ENCODE measurements around the gene SLC38A5. TPM values are rescaled to one million over a fixed set of nuclear protein-coding genes. Genes with fewer than 3 reads are reported as not detected.
"Not testable (repeated sequence)": the region's sequence is repeated elsewhere in the genome, so short reads cannot be mapped to it uniquely, and the experiment has no call there.

SLC38A5 gene
- polyA plus RNA-seq, 2 donors = 16.3 to 22.1 TPM

- not testable (repeated sequence) for H3K4me3 ChIP-seq (ENCODE audit: low read depth in 1 of 2, low read length in 2 of 2); H3K9me3 ChIP-seq (ENCODE audit: control insufficient read depth in 2 of 2, insufficient read depth in 1 of 2, low read depth in 1 of 2, low read length in 1 of 2); H3K27me3 ChIP-seq (ENCODE audit: control insufficient read depth in 1 of 2, insufficient read depth in 2 of 2, low read length in 2 of 2); H3K4me1 ChIP-seq (ENCODE audit: control insufficient read depth in 2 of 2, insufficient read depth in 2 of 2, low read length in 1 of 2); H3K36me3 ChIP-seq (ENCODE audit: control insufficient read depth in 2 of 2, insufficient read depth in 2 of 2, low read length in 1 of 2); H3K27ac ChIP-seq (ENCODE audit: low read depth in 2 of 2, low read length in 1 of 2)
- 71 to 86% methylated on average over 4 of the region's 4 CpGs for WGBS, 2 donors
These were observed 39.9 kb downstream of the SLC38A5 start for GRCh38 chrX:48430166-48430565.

DNA sequence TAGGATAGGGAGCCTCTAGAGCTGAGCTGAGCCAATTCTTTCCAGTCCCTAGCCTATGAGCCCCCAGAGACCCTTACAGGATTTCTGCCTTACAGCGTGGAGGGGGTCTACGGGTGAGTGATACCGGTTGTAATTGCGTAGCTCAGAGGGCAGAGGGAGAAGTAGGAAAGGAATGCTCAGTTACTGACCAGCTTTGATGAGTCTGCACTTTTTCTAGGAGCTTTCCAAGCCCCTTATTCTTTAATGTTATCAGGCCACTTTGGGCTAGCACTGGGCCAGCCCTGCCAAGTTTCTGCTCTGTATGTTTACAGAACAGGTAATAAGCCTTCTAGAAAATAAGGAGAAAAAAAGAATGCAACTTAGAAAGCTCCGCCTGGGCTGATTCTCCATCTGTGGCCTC lies 40.5 kb downstream of the SLC38A5 start:
- 65 to 70% methylated on average over 5 of the region's 5 CpGs for WGBS, 2 donors
- not testable (repeated sequence) for H3K4me3 ChIP-seq (ENCODE audit: low read depth in 1 of 2, low read length in 2 of 2); H3K9me3 ChIP-seq (ENCODE audit: control insufficient read depth in 2 of 2, insufficient read depth in 1 of 2, low read depth in 1 of 2, low read length in 1 of 2); H3K36me3 ChIP-seq (ENCODE audit: control insufficient read depth in 2 of 2, insufficient read depth in 2 of 2, low read length in 1 of 2); H3K27ac ChIP-seq (ENCODE audit: low read depth in 2 of 2, low read length in 1 of 2); H3K27me3 ChIP-seq (ENCODE audit: control insufficient read depth in 1 of 2, insufficient read depth in 2 of 2, low read length in 2 of 2); H3K4me1 ChIP-seq (ENCODE audit: control insufficient read depth in 2 of 2, insufficient read depth in 2 of 2, low read length in 1 of 2)

DNA sequence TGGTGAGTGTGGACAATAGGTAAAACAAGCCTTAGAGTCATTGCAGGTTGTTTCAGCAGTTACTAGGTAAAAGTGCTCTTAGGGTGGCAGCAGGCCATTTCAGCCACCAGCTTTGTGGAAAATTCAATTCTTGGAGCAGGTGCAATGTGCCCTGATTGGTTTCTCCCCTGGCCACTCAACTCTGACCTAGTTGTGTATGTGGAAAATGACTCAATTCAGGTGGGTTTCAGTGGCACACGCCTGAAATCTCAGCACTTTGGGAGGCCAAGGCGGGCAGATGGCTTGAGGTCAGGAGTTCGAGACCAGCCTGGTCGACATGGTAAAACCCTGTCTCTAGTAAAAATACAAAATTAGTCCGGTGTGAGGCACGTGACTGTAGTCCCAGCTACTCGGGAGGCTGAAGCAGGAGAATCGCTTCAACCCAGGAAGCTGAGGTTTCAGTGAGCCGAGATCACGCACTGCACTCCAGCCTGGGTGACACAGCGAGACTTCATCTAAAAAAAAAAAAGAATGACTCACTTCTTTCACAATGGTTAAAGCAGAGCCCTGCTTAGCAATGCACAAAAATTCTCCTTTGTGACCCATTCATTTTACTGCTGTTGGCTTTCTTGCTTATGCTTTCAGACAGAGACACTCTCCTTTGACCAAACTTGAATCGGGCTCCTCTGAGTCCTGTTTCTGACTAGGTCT lies 42.9 kb downstream of the SLC38A5 start:
- not testable (repeated sequence) for H3K9me3 ChIP-seq (ENCODE audit: control insufficient read depth in 2 of 2, insufficient read depth in 1 of 2, low read depth in 1 of 2, low read length in 1 of 2); H3K36me3 ChIP-seq (ENCODE audit: control insufficient read depth in 2 of 2, insufficient read depth in 2 of 2, low read length in 1 of 2); H3K27me3 ChIP-seq (ENCODE audit: control insufficient read depth in 1 of 2, insufficient read depth in 2 of 2, low read length in 2 of 2); H3K4me1 ChIP-seq (ENCODE audit: control insufficient read depth in 2 of 2, insufficient read depth in 2 of 2, low read length in 1 of 2); H3K27ac ChIP-seq (ENCODE audit: low read depth in 2 of 2, low read length in 1 of 2); H3K4me3 ChIP-seq (ENCODE audit: low read depth in 1 of 2, low read length in 2 of 2)
- no CpG with 5 or more reads among the region's 12 CpGs for WGBS, 2 donors

- not testable (repeated sequence) for H3K27me3 ChIP-seq (ENCODE audit: control insufficient read depth in 1 of 2, insufficient read depth in 2 of 2, low read length in 2 of 2); H3K27ac ChIP-seq (ENCODE audit: low read depth in 2 of 2, low read length in 1 of 2); H3K9me3 ChIP-seq (ENCODE audit: control insufficient read depth in 2 of 2, insufficient read depth in 1 of 2, low read depth in 1 of 2, low read length in 1 of 2); H3K36me3 ChIP-seq (ENCODE audit: control insufficient read depth in 2 of 2, insufficient read depth in 2 of 2, low read length in 1 of 2); H3K4me1 ChIP-seq (ENCODE audit: control insufficient read depth in 2 of 2, insufficient read depth in 2 of 2, low read length in 1 of 2); H3K4me3 ChIP-seq (ENCODE audit: low read depth in 1 of 2, low read length in 2 of 2)
- WGBS, 2 donors = no CpG with 5 or more reads among the region's 15 CpGs
These were observed 58.2 kb downstream of the SLC38A5 start, which contains the start of gene SSX4B for GRCh38 chrX:48411860-48412259. TSS of gene SSX4B (minus strand) at chrX:48411960. CDS start at chrX:48411372, 588 bp downstream.

Other genes starting within 250 kb of the SLC38A5 start
- not detected for gene SSX1, start 214.9 kb downstream of the SLC38A5 start, polyA plus RNA-seq
- not detected for gene SSX3, start 113.6 kb downstream of the SLC38A5 start, polyA plus RNA-seq
- gene SSX4, start 86.7 kb downstream of the SLC38A5 start, polyA plus RNA-seq = not detected
- not detected for gene SSX4B, start 58.3 kb downstream of the SLC38A5 start, polyA plus RNA-seq
- gene FTSJ1, start 5.9 kb upstream of the SLC38A5 start, polyA plus RNA-seq = 10 to 100 TPM; 31.1 to 36.3 TPM
- 10 to 100 TPM; 15.6 to 16.8 TPM for gene PORCN, start 38.7 kb upstream of the SLC38A5 start, polyA plus RNA-seq
- 100 to 1,000 TPM; 151 to 179 TPM for gene EBP, start 51.5 kb upstream of the SLC38A5 start, polyA plus RNA-seq
- 1 to 10 TPM; 5.1 to 6.9 TPM for gene TBC1D25, start 69.5 kb upstream of the SLC38A5 start, polyA plus RNA-seq
- 100 to 1,000 TPM; 134 to 205 TPM for gene RBM3, start 104.2 kb upstream of the SLC38A5 start, polyA plus RNA-seq
- gene WDR13, start 127.2 kb upstream of the SLC38A5 start, polyA plus RNA-seq = 10 to 100 TPM; 90.1 to 96.8 TPM
- gene WAS, start 213.5 kb upstream of the SLC38A5 start, polyA plus RNA-seq = 1 to 10 TPM; 1.7 to 1.8 TPM
- gene SUV39H1, start 226.5 kb upstream of the SLC38A5 start, polyA plus RNA-seq = 1 to 10 TPM; 5.6 to 5.8 TPM

Measured in esophagus (tissue), 2 donors.